Suppressor macrophage (primary cell): Measurements from ENCODE around the gene SMIM9.

Experiments
- DNase-seq, 4 experiments: peaks; one replicate each; pipeline ENCODE4 v3.0.0-alpha.2; 2020 to 2022

SMIM9 gene

DNA sequence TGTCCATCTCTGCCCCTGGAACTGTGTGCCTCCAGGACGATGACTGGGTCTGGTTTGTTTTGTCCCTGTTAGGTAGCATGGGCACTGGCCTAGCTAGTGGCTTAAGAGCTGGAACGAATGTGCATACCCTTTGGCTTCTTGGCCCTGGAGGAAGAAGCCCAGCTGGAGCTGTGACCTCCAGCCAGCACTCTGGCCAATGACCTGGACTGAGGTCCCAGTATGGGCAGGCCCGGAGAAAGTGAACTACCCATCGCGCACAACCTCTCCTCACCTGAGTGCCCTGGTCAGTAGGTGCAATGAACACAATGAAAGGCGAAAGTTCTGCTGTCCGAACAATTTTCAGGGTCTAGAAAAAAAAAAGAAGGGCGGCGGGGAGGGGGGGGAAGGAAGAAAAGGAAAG is 53.5 kb downstream of the SMIM9 start:
- no peak for DNase-seq

- DNase-seq, result peak in 1 of 4 experiments; percentile 32
Measured at GRCh38 chrX:154779261-154779660, 55.2 kb downstream of the SMIM9 start.

GRCh38 chrX:154776753-154777152 is 57.7 kb downstream of the SMIM9 start:
- DNase-seq, result no peak

DNA sequence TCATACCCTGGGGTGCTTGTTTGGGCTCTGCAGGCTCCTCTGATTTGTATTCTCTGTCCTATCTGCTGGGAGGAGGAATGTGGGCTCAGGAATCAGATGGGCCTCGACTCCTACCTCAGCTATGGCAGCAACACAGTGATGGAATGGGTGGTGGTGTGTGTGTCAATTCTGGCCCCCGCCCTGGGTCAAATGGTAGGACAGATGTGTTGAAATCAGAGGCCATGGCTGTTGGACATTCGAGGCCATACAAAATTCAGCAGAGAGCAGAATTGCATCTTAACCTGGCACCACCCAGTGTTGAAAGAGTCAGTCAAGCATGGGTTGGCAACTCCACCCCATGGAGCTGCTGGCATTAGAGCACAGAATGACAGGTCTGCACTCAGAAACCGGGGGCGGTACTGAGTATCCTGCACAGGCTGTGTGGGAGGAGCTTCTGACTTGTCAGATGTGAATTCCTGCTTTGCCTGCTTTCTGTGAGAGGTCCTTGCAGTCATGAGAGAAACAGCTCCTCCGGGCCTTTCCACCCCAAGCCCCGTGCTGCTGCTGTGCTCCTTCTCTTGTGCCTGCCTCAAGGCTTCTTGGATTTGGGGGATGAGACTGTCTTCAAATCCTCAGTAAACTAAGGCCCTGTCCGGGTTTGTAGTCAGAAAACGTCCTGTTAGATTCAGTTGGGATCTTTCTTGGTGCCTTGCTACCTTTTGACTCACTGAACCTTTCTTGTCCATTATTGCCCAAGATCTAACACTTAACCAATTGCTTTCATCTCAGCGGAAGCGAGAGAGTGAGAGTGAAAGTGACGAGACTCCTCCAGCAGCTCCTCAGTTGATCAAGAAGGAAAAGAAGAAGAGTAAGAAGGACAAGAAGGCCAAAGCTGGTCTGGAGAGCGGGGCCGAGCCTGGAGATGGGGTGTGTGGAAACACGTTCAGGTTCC is 58.8 kb downstream of the SMIM9 start:
- peak; percentile 57 to 80 (median 78) for DNase-seq

- no peak for DNase-seq
Measured at GRCh38 chrX:154774622-154775021, 59.8 kb downstream of the SMIM9 start.
